Measurements from ENCODE around the gene PSMC2.

Gene PSMC2

GRCh38 chr7:103369432-103369831 is 22.0 kb downstream of the PSMC2 start:
- H3K4me3 ChIP-seq (ENCODE audit: low read depth, low read length): no peak overlapping the region
- no peak for TF ChIP-seq CTCF (IDR thresholded peaks at IDR 0.05; ENCODE audit: control insufficient read depth, extremely low read depth, insufficient read depth)
- no peak for DNase-seq (ENCODE audit: low read depth)

- no peak for TF ChIP-seq CTCF (IDR thresholded peaks at IDR 0.05; ENCODE audit: control insufficient read depth, extremely low read depth, insufficient read depth)
Observed at GRCh38 chr7:103373866-103374643, 26.6 kb downstream of the PSMC2 start.

GRCh38 chr7:103379270-103379975 is 32.0 kb downstream of the PSMC2 start:
- TF ChIP-seq CTCF (IDR thresholded peaks at IDR 0.05; ENCODE audit: control insufficient read depth, extremely low read depth, insufficient read depth): no peak
- DNase-seq (ENCODE audit: low read depth): no peak
- H3K4me3 ChIP-seq (ENCODE audit: low read depth, low read length): no peak overlapping the region

More at GRCh38 chr7:103373866-103374643, 26.6 kb downstream of the PSMC2 start:
- no peak for DNase-seq (ENCODE audit: low read depth)
- H3K4me3 ChIP-seq (ENCODE audit: low read depth, low read length): no peak overlapping the region

GRCh38 chr7:103380395-103381191 is 33.1 kb downstream of the PSMC2 start:
- no peak for TF ChIP-seq CTCF (IDR thresholded peaks at IDR 0.05; ENCODE audit: control insufficient read depth, extremely low read depth, insufficient read depth)
- no peak overlapping the region for H3K4me3 ChIP-seq (ENCODE audit: low read depth, low read length)
- no peak for DNase-seq (ENCODE audit: low read depth)

- no peak overlapping the region for H3K4me3 ChIP-seq (ENCODE audit: low read depth, low read length)
- no peak for TF ChIP-seq CTCF (IDR thresholded peaks at IDR 0.05; ENCODE audit: control insufficient read depth, extremely low read depth, insufficient read depth)
- DNase-seq (ENCODE audit: low read depth): no peak
Observed at GRCh38 chr7:103381280-103382031, 34.0 kb downstream of the PSMC2 start.

- no peak for DNase-seq (ENCODE audit: low read depth)
- no peak for TF ChIP-seq CTCF (IDR thresholded peaks at IDR 0.05; ENCODE audit: control insufficient read depth, extremely low read depth, insufficient read depth)
- H3K4me3 ChIP-seq (ENCODE audit: low read depth, low read length): no peak overlapping the region
Observed at GRCh38 chr7:103382032-103382402, 34.6 kb downstream of the PSMC2 start.
